Stimulated activated CD4-positive, alpha-beta T cell treated with anti-CD3 and anti-CD28 coated beads, TNF-alpha, amount 100 ng/mL, for 48 hours (primary cell): ENCODE data around the gene MAP2K1.
A peak's percentile ranks its signal among the peaks of the same experiment; 100 is the strongest.
"Not testable (repeated sequence)": the region's sequence is repeated elsewhere in the genome, so short reads cannot be mapped to it uniquely, and the experiment has no call there.

Experiments used
- DNase-seq, 3 donors: peaks; one replicate each; pipeline ENCODE4 v3.0.0-alpha.2; 2020; ENCODE audit warnings: low read depth in 3 of 3

Gene MAP2K1

DNA sequence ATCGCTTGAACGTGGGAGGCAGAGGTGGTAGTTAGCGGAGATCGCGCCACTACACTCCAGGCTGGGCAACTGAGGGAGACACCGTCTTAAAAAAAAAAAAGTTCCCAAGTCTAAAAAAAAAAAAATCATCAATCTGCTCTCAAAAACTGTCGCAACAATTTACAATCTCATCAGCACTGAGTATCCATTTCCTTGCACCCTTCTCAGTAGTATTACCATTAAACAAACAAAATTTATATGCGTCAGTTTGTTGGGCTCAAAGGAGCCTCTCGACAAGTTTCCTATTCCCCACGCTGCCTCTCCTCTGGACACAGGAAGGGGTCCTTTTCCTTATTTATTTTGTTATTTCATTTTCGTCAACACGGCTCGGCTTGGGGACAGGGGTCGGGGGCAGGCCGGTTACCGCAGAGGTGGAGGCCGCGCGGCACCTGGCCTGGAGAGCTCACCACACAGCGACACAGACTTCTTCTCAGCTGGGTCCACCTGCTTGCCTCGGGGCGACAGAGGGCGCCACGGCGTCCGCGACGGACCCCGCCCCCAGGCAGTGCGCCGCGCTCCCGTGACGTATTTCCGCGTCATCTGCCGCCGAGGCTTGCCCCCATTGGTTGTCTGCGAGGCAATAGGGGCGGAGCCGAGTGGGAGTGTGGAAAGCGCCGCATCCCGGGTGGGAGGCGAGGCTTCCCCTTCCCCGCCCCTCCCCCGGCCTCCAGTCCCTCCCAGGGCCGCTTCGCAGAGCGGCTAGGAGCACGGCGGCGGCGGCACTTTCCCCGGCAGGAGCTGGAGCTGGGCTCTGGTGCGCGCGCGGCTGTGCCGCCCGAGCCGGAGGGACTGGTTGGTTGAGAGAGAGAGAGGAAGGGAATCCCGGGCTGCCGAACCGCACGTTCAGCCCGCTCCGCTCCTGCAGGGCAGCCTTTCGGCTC is at the start of gene MAP2K1:
MAP2K1 (plus strand) TSS at position 709 of the 920 bp plus-strand sequence. CDS start 436 bp downstream, outside the sequence.
- peak; percentile 97 to 98 (median 97) for DNase-seq

DNA sequence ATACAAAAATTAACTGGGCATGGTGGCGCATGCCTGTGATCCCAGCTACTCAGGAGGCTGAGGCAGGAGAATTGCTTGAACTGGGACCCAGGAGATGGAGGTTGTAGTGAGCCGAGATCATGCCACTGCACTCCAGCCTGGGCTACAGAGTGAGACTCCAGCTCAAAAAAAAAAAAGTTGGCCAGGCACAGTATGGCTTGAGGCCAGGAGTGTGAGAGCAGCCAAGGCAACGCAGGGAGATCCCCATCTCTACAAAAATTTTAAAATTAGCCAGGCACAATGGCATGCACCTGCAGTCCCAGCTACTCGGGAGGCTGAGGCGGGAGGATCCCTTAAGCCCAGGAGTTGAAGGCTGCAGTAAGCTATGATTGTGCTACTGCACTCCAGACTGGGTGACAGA is 38.2 kb upstream of the MAP2K1 start:
- not testable (repeated sequence) for DNase-seq

DNA sequence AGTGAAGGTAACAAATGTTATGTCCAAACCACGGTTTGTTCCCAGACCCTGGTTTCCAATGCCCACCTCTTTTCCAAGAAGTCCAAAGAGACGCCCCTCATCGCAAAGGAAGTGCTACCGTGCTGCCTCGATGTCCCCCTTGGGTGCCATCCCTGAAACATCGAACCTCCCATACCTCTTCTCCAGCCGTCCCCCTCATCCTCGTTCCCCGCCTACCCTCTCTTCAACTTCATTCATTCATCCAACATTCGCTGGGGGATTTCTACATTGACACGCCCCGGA is 30.7 kb upstream of the MAP2K1 start:
- DNase-seq: peak in 1 of 3 donors; percentile 18

DNA sequence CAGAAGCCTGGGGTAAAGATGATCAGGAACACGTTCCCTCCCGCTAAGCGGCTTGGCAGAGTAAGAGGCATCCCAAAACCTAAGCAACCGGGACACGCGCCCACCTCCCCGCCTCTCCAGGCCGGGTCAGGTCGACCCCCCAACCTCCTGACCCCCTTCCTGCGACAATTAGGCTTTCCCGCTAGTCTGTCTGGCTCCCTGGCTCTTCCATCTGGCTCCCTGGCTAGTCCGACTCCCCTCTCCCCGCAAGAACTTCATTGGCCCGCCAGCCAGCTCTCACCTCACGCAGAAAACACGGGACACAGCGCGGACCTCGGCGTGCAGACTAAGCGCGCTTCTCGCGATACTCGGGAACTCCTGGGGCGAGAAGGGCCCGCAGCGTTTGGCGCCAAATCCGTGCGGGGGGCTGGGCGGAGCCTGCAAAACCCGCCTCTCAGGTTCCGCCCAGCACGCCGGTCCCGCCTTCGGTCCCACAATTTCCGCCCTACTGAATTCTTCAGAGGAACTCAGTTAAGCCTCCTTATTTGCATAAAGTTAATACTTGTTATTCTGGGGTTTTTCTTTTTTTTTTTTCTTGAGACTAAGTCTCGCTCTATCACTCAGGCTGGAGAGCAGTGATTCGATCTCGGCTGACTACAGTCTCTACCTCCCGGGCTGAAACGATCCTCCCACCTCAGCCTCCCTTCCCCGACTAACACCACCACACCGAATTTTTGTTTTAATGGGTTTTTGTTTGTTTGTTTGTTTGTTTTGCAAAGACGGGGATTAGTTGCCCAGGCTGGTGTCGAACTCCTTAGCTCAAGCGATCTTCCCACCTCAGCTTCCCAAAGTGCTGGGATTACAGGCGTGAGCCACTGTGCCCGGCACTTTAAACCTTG is 30.1 kb upstream of the MAP2K1 start, which contains the start of gene TIPIN:
TIPIN (minus strand) TSS at position 327 of the 878 bp plus-strand sequence. CDS start 3,738 bp downstream, outside the sequence.
- peak; percentile 97 to 98 (median 97) for DNase-seq

DNA sequence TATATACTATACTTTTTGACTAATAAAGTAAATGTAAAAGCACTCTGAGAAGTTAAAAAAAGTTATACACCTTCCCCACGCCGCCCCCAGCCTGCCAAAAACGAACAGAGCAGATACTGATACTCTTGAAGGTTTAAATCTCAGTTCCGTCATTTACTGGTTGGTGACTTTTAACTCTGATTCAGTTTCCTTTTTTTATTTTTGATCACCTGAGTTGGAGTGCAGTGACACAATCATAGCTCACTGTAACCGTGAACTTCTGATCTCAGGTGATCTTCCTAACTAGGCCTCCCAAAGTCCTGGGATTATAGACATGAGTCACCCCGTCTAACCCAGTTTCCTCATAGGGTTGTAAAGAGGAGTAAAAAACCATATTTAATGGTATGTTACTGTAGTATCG is 27.0 kb upstream of the MAP2K1 start:
- DNase-seq: no peak

DNA sequence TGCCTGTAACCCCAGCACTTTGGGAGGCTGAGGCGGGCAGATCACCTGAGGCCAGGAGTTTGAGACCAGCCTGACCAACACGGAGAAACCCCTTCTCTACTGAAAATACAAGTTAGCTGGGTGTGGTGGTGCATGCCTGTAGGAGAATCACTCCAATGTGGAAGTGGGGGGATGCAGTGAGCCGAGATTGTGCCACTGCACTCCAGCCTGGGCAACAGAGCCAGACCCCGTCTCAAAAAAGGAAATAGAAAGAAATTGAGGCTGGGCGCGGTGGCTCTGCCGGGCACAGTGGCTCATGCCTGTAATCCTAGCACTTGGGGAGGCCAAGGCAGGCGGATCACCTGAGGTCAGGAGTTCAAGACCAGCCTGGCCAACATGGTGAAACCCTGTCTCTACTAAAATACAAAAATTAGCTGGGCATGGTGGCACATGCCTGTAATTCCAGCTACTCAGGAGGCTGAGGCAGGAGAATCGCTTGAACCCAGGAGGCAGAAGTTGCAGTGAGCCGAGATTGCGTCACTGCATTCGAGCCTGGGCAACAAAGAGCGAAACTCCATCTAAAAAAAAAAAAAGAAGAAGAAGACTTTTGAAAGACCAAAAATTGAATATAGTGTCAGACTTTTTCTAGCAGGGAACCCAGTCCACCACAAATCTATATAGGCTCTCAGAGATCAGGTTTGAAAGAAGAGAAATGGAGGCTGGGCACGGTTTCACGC is 24.8 kb upstream of the MAP2K1 start:
- not testable (repeated sequence) for DNase-seq

DNA sequence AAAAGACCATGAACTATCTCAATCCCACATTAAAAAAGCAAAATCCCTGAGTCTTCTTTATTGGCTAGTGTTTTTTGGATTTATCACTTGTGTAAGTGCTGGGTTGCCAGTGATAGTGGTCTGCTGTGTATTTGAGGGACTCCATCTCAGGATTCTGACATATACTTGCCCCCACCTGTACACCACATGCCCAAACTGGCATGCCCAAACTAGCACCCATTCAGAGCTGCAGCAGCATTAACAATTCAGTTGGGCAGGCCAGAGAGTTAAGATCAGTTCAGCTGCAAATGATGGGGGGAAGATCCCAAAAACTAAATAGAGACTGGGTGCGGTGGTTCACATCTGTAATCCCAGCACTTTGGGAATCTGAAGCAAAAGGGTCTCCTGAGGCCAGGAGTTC is 23.9 kb upstream of the MAP2K1 start:
- no peak for DNase-seq

DNA sequence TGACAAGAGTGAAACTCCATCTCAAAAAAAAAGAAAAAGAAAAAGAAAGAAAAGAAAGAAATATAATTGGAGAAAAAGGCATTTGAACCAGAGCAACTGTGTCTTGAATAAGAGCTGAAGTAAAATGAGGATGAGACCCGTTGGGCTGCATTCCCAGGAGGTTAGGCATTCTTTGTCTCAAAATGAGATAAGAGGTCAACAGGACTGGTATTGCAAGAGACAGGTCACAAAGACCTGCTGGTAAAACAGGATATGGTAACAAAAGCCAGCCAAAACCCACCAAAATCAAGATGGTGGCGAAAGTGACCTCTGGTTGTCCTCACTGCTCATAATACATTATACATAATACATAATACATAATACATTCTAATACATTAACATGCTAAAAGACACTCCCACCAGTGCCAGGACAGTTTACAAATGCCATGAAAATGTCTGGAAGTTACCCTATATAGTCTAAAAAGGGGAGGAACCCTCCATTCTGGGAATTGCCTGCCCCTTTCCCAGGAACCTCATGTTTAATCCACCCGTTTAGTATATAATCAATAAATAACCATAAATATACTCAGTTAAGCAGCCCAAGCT is 21.7 kb upstream of the MAP2K1 start:
- no peak for DNase-seq

DNA sequence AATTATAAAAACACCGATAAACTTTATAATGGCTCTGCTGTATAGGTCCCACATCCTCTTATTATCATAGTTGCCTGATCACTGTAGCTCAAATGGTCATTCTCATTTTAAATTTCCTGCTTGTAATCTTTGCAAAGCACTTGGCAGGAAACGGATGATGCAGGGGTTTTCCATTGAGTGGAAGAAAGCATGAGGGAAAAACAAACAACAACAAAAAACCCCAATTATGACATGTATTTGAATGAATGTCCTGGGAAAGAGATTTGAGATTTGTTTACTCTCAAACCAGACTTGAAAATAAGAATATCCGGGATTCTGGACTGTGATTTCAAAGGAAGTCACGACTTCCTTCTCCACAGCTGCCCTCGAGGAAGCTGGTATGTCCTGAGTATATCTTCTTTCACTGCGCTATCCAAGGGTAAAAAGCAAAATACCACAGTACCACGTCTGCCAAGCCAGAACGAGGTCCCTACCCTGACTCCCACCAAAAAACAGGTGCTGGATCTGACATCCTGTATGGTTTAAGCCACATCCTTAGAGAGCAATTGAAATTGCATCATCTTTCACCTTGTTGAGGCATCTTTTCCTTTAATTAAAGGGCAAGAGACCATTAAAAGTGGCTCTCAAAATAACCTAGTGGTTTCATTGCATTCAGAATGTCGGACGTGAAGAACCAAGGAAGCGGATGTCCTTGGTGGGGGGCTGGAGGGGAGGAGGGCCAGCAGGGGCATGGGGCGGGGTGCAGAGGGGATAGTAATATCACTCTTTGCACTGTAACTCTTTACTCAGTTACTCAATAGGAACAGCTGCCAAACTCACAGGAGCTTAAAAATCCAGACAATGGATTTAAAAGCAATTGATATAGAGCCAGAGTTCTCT is 16.7 kb upstream of the MAP2K1 start:
- no peak for DNase-seq

DNA sequence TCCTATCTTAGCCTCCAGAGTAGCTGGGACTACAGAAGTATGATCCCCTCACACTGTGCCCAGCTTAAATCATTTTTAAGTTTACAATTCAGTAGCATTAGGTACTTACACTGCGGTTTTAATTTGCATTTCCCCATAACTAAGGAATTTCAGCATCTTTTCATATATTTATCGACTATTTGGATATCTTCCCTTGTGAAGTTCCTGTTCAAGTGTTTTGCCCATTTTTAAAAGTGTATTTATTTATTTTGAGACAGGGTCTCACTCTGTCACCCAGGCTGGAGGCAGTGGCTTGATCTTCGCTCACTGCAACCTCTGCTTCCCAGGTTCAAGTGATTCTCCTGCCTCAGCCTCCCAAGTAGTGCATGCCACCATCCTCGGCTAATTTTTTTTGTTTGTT is 12.5 kb upstream of the MAP2K1 start:
- DNase-seq: no peak

DNA sequence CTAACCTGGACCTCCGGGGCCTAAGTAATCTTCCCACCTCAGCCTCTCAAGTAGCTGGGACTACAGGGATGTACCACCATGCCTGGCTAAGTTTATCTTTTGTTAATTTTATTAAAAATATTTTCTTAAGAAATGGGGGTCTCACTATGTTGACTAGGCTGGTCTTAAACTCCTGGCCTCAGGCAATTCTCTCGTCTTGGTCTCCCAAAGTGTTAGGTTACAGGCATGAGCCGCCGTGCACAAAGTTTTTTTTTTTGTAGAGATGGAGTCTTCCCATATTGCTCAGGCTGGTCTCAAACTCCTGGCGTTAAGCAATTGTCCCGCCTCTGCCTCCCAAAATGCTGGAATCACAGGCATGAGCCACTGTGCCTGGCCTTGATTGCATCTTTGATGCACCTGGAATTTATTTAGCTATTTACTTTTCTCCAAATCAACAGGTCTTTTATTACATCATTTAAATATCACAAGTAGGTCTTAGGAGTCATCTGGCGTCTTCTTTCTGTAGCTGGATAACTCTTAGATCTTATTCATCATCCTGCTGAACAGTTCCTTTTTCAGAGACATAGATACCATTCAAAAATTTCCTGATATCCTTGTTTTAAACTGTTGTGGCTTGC is 7.8 kb upstream of the MAP2K1 start:
- no peak for DNase-seq

DNA sequence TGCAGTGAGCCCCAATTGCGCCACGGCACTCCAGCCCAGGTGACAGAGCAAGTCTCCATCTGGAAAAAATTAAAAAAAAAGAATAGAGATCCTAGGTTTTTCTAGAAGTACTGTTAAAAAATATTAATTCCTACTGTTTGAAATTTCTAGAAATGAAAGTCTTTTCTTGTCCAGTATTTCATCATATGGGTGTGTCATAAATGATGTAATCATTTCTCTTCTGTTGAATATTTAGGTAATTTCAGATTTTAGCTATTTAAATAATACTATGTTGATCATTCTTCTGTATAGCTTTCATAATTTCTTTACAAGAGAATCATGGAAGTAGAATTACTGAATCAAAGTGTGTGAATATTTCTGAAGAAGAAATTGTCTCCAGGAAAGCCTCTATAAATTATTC is 5.3 kb upstream of the MAP2K1 start:
- DNase-seq: not testable (repeated sequence)

DNA sequence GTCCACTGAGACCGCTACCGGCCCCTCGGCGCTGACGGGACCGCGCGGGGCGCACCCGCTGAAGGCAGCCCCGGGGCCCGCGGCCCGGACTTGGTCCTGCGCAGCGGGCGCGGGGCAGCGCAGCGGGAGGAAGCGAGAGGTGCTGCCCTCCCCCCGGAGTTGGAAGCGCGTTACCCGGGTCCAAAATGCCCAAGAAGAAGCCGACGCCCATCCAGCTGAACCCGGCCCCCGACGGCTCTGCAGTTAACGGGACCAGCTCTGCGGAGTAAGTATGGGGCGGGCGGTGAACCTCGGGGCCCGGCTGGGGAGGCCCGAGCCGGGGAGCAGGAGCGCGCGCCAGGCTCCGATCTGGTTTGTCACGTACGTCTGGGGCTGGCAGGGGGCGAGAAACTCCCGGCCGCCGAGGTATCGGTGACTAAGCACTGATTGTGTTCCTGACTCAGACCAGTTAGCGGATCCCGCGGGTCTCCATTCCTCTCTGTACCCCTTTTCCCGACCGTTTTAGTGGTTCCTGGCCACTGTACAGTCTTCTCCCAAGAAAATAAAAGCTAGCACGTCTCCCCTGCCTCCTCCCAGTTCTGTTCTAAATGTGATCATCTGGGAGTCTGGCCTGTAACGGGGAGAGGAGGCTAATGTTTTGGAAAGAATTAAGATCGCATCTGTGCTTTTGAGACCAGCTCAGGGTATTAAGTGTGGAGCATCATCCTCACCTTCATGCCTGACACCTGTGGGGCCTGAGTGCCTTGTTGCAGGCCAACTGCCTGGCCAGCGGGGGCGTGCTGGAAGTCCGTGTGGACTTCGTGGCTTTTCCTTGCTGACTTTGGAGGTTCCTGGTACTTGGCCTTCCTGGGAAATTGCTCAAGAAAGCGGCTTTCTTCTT is 691 bp downstream of the MAP2K1 start:
- DNase-seq: peak; percentile 66 to 75 (median 72)

DNA sequence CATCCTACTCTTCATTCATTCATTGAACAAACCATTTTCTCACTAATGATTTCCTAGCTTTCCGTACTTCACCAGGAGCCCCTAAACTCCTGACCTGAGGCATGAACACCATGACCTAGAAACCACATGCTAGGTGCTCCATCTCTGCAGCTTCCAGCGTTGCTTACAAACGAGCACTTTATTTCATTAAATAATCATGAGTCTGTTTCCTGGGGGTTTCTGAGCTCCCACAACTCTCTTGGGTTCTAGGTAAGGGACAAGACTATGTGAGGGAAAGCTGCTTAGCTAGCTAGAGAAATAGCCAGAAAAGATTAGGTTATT is 1.3 kb downstream of the MAP2K1 start:
- no peak for DNase-seq

DNA sequence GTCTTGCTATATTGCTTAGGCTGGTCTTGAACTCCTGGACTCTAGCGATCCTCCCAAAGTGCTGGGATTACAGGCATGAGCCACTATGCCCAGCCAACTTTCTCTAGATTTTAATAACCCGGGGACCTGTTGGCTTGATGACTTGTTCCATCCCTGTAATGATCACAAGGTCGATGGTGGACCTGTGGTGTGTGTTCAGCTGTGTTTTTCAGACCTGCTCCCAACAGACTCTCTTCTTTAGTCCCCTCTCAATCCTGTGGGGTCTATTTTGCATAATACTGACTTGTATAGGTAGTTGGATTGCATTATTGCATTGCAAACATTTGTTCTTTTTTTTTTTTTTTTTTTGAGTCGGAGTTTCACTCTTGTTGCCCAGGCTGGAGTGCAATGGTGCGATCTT is 1.9 kb downstream of the MAP2K1 start:
- no peak for DNase-seq

DNA sequence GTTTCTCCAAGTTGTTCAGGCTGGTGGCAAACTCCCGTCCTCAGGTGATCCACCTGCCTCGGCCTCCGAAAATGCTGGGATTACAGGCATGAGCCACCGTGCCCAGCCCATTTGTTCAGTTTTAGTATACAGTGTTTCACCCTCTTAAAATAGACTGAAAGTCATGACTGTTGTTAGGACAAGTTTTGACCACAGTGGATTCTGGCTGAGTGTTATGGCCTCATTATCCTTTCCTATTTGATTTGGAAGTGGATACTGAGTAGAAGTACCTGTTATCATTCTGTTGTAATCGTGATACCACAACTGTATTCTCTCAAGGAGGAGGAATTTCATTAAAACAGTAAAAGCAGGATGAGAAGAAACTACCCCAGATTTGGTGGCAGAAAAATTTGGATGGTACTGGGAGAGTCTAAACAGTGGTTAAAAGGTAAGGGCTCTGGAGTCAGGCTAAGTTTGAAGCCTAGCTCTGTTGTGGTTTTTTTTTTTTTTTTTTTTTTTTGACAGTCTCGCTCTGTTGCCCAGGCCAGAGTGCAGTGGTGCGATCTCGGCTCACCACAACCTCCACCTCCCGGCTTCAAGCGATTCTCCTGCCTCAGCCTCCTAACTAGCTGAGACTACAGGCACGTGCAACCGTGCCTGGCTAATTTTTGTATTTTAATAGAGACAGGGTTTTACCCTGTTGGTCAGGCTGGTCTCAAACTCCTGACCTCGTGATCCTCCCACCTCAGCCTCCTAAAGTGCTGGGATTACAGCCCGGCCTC is 2.6 kb downstream of the MAP2K1 start:
- DNase-seq: no peak

DNA sequence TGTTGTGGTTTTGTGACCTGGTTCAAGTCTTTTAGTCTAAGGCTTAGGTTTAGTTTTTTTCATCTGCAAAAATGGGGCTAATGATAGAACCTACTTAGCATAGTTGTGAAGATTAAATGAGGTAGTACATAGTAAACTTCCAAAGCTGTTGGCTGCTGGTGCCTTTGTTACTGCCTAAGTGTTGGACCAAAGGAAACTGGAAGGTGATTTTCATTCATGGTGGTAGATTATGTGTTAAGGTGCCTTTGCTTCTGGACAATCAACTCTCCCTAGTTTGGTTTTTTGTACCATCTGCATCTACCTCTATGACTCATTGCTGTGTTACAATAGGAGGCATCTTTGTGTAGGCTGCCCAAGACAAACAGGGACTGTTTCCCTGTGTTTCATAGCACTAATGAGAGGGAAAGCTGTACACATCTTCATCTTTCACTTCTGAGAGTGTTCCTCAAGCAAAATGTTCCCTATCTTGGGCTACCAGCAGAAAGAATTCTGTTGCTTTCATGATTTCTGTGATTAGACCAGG is 3.2 kb downstream of the MAP2K1 start:
- DNase-seq: no peak

DNA sequence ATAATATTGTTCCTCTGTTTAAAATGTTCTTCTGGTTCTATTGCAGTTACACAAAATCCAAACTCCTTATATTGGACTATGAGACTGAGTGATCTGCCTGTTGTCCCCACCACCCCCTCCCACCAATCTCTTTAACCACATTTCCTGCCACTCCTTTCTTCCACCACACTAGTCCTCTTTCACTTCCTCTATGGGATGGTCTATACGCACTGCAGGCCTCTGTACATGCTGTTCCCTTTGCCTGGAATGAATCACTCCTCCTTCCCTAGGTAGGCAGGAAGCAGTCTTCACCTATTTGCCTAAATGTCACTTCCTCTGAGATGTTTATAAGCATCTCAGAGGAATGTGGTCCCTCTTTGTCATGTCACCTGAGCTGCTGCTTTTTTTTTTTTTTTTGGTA is 4.0 kb downstream of the MAP2K1 start:
- no peak for DNase-seq
